Sigmoid colon (tissue), 4 donors: ENCODE measurements around the gene CEP85L.

ENCODE experiments used
- EP300 ChIP-seq, 4 donors: sonication (generic); formaldehyde crosslinking; IDR thresholded peaks; one replicate each; pipeline ENCODE4 v1.6.1; 2017; ENCODE audit warnings: antibody characterized with exemption in 4 of 4
- POLR2A ChIP-seq, 2 donors: fragments of 450-650 bp; IDR thresholded peaks; one replicate each; pipeline ENCODE4 v1.6.1; 2016; ENCODE audit warnings: antibody characterized with exemption in 2 of 2, mild to moderate bottlenecking in 2 of 2, moderate library complexity in 2 of 2
- POLR2AphosphoS5 ChIP-seq, 4 donors: sonication (generic); formaldehyde crosslinking; IDR thresholded peaks; one replicate each; pipeline ENCODE4 v1.6.1; 2017; ENCODE audit warnings: antibody characterized with exemption in 4 of 4
- TF ChIP-seq, protein P1 (sequence below), 4 experiments: fragments of 450-650 bp in 3 of 4; fragments of 200-600 bp in 1 of 4; IDR thresholded peaks; one replicate each; pipeline ENCODE4 v1.5.1; 2016 to 2019; ENCODE audit warnings: antibody characterized with exemption in 4 of 4, mild to moderate bottlenecking in 3 of 4, moderate library complexity in 2 of 4

DNA sequence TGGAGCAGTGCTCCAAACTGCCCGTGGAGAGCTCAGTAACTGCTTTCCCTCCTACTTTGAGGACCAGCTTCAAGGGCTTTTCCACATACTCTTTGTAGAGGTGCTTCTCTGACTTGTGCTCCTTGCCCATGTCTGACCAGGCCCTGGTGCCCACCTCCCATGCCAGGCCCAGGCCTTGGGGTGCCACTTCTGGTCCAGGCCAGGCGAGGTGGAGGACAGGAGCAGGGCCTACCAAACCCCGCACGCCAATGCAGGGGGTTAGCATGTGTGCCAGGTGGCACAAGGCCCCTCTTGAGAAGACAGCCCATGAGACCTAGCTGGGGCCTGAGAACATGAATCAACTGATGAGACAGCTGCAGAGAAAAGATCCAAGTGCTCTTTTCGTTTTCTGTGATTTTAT, 150.3 kb downstream of the CEP85L start:
- TF ChIP-seq POLR2A (IDR thresholded peaks at IDR 0.05) (no peak), POLR2AphosphoS5 (IDR thresholded peaks at IDR 0.05) (no peak), EP300 (IDR thresholded peaks at IDR 0.05) (no peak)
- TF ChIP-seq, protein P1, sequence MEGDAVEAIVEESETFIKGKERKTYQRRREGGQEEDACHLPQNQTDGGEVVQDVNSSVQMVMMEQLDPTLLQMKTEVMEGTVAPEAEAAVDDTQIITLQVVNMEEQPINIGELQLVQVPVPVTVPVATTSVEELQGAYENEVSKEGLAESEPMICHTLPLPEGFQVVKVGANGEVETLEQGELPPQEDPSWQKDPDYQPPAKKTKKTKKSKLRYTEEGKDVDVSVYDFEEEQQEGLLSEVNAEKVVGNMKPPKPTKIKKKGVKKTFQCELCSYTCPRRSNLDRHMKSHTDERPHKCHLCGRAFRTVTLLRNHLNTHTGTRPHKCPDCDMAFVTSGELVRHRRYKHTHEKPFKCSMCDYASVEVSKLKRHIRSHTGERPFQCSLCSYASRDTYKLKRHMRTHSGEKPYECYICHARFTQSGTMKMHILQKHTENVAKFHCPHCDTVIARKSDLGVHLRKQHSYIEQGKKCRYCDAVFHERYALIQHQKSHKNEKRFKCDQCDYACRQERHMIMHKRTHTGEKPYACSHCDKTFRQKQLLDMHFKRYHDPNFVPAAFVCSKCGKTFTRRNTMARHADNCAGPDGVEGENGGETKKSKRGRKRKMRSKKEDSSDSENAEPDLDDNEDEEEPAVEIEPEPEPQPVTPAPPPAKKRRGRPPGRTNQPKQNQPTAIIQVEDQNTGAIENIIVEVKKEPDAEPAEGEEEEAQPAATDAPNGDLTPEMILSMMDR (IDR thresholded peaks at IDR 0.05): no peak
